GM12892 (cell line): ENCODE data around the gene WDR7.

ENCODE experiments used
- POLR2A ChIP-seq: IDR thresholded peaks from 2 replicates; pipeline ENCODE4 v1.6.1; 2011; ENCODE audit warnings: low read depth, low read length, control low read depth
- POLR2AphosphoS5 ChIP-seq: IDR thresholded peaks from 2 replicates; pipeline ENCODE4 v1.6.1; 2011; ENCODE audit warnings: low read depth, low read length, control low read depth
- TAF1 ChIP-seq: IDR thresholded peaks from 2 replicates; pipeline ENCODE4 v1.6.1; 2011; ENCODE audit warnings: low read depth, mild to moderate bottlenecking, control low read depth, low read length, borderline replicate concordance

GRCh38 chr18:56727399-56727798 lies 76.2 kb downstream of the WDR7 start:
- TF ChIP-seq POLR2AphosphoS5: no peak
- no peak for TF ChIP-seq POLR2A
- no peak for TF ChIP-seq TAF1
